Mononuclear cell (primary cell): Measurements from ENCODE around the gene SCO2. TPM values are rescaled to one million over a fixed set of nuclear protein-coding genes. Genes with fewer than 3 reads are reported as not detected.

Experiments
- H3K27me3 ChIP-seq: 2 replicates; pipeline ENCODE4 v1.6.0; 2011; ENCODE audit warnings: low read length, control low read depth; ENCODE audit not compliant: insufficient read depth
- H3K4me1 ChIP-seq: 2 replicates; pipeline ENCODE4 v1.5.1; 2011; ENCODE audit warnings: mild to moderate bottlenecking, low read length, control low read depth; ENCODE audit not compliant: insufficient read depth
- H3K4me3 ChIP-seq: 2 replicates; pipeline ENCODE4 v1.5.1; 2011; ENCODE audit warnings: mild to moderate bottlenecking, low read length, moderate library complexity
- H3K9me3 ChIP-seq: 2 replicates; pipeline ENCODE4 v1.5.1; 2011; ENCODE audit warnings: low read depth, mild to moderate bottlenecking, control low read depth, low read length
- total RNA-seq: library from RNA; depleted of rRNA; stranded (reverse); fragments of >200 nt; gene quantifications from one replicate; pipeline ENCODE4 v1.2.3, GENCODE V29; 2012

The SCO2 gene
- total RNA-seq, 1 donor, result 33.8 TPM

- Histone ChIP-seq H3K9me3 (no peaks in the 10 kb centered on the region), H3K4me3 (peak within 1 kb of the TSS; percentile 58), H3K27me3 (no peaks in the 10 kb centered on the region), H3K4me1 (peaks cover 13% of the 10 kb centered on the region)
Observed at GRCh38 chr22:50562523-50563412, 37.4 kb upstream of the SCO2 start, which contains the start of gene SYCE3. Gene SYCE3, minus strand, starts transcription at chr22:50562919. Its CDS starts 6,514 bp downstream, at chr22:50556405.

DNA sequence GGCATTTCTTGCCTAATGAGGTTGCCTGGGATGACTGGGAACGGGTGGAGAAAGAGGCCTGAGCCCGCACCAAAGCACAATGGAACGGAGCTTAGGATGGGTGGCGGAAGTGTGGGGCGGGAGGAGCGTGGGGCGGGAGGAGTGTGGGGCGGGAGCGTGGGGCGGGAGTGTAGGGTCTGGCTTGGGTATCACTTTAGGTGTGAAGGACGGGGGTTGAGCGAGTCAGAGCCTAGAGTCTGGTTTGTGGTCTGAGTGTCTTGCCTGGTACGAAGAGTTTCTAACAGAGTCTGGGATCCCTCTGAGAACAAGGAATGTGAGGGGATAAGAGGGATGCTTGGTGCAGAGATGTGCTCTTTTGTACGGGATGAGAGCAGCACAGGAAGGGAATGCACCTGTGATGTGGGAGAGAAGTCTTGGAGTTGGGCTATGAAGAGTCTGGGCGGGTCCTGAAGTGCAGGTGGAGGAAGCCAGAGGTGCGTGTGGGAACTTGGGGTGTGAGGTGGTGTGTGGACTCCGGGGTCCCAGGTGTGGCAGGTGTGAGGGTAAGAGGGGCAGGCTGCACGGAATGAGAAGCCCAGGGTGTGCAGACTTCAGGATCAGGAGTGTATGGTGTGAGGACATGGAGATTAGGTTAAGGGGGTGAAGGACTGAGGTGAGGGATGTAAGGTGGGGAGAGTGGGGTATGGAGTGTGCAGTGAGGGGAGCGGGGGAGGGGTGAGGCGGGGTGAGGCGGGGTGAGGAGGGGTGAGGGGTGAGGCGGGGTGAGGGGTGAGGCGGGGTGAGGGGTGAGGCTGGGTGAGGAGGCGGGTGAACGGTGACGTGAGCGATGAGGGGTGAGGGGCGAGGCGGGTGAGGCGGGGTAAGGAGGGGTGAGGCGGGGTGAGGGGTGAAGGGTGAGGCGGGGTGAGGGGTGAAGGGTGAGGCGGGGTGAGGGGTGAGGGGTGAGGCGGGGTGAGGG is 36.3 kb upstream of the SCO2 start:
- peaks cover 13% of the 10 kb centered on the region for H3K4me1 ChIP-seq
- no peaks in the 10 kb centered on the region for H3K27me3 ChIP-seq
- H3K4me3 ChIP-seq, result no peak overlapping the region
- H3K9me3 ChIP-seq, result no peaks in the 10 kb centered on the region

DNA sequence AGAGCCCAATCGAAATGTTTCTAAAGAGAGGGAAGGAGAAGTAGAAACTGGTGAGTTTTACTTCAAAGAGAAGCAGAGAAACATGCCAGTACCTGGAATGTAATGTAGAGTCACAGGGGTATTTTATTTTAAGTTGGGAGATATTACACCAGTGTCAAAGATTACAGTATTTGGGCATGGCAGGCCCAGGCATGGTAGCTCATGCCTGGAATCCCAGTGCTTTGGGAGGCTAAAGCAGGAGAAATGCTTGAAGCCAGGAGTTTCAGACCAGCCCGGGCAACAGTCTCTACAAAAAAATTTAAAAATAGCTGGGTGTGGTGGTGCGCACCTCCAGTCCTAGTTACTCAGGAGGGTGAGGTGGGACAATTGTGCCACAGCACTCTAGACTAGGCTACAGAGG is 34.6 kb upstream of the SCO2 start:
- H3K4me3 ChIP-seq, result no peak overlapping the region
- no peaks in the 10 kb centered on the region for H3K27me3 ChIP-seq
- H3K9me3 ChIP-seq, result no peaks in the 10 kb centered on the region
- H3K4me1 ChIP-seq, result peaks cover 13% of the 10 kb centered on the region

DNA sequence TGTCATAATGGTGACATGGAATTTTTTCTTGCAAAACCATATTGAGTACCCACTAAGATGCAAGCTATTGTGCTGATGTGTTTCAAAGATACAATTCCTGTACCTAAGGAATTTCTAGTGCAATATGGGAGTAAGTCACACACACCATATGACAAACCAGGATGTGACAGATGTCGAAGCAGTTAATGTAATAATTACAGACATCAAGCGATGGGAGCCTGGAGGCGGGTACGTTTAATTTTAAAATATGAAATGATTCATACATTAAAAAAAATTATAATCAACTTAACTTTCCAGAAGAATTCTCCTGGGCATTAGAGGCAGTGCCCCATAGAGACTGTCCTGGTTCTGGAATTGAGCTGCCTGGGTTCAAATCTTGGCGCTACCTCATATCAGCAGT is 31.3 kb upstream of the SCO2 start:
- H3K4me1 ChIP-seq, result peaks cover 2% of the 10 kb centered on the region
- H3K27me3 ChIP-seq, result no peaks in the 10 kb centered on the region
- H3K4me3 ChIP-seq, result no peak overlapping the region
- no peaks in the 10 kb centered on the region for H3K9me3 ChIP-seq

- peaks cover 21% of the 10 kb centered on the region for H3K4me1 ChIP-seq
- H3K4me3 ChIP-seq, result no peak overlapping the region
- H3K27me3 ChIP-seq, result no peaks in the 10 kb centered on the region
- no peaks in the 10 kb centered on the region for H3K9me3 ChIP-seq
Observed at GRCh38 chr22:50553310-50553709, 27.9 kb upstream of the SCO2 start.

GRCh38 chr22:50551160-50551752 is 25.9 kb upstream of the SCO2 start:
- no peak overlapping the region for H3K4me3 ChIP-seq

DNA sequence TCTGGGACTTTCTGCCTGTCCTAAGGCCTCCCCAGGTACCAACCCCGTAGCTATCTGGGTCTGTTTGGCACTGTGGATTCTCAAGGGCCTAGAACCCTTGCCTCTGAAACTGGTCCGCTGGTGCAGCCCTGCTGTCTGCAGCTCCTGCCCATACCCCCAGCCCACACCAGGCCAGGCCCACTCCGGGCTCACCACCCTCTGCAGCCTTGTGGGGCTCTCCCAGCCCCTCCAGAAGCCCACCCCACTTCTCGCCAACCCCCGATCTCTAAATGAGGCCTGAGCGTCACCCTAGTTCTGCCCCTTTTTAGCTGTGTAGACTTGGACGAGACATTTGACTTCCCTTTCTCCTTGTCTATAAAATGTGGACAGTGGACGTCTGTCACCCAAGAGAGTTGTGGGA is 25.0 kb upstream of the SCO2 start:
- Histone ChIP-seq H3K9me3 (no peaks in the 10 kb centered on the region), H3K4me1 (peaks cover 43% of the 10 kb centered on the region), H3K27me3 (no peaks in the 10 kb centered on the region), H3K4me3 (no peak overlapping the region)

More at GRCh38 chr22:50551160-50551752, 25.9 kb upstream of the SCO2 start:
- Histone ChIP-seq H3K4me1 (peaks cover 35% of the 10 kb centered on the region), H3K9me3 (no peaks in the 10 kb centered on the region), H3K27me3 (no peaks in the 10 kb centered on the region)

GRCh38 chr22:50548921-50549790 is 23.8 kb upstream of the SCO2 start:
- H3K9me3 ChIP-seq, result no peaks in the 10 kb centered on the region
- H3K4me1 ChIP-seq, result peaks cover 56% of the 10 kb centered on the region
- peak overlapping the region; percentile 49 for H3K4me3 ChIP-seq
- H3K27me3 ChIP-seq, result no peaks in the 10 kb centered on the region

DNA sequence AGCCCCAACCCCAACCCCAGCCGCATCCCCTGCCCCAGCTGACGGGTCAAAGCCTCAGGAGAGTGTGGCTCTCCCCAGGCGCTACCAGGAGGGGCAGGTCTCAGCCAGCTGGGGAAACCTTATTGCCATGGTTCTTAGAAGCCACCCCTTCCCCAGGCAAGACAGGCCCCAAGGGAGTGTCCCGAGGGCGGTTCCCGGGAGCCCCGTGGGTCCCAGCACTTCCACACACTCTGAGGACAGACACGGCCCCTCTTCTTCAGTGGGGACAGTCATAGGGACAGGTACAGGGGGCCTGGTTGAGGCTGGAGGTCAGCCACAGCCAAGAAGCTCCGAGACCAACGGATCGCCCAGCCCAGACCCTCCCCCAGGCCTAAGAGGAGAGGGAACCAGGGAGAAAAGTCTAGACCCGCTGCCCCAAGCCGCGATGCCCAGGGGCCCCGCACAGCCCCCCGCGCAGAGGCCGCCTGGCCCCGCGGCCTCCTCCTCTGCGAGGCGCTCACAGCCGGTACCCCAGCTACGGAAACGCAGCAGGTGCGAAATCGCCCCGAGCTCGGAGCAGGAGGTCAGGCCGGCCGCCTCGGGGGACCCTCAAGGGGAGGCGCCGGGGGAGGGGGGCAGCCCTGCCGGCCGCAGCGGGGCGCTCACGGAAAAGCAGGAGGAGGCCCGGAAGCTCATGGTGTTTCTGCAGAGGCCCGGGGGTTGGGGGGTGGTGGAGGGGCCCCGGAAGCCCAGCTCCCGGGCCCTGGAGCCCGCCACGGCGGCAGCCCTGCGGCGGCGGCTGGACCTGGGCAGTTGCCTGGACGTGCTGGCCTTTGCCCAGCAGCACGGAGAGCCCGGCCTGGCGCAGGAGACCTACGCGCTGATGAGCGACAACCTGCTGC is 22.9 kb upstream of the SCO2 start:
- Histone ChIP-seq H3K4me1 (peaks cover 64% of the 10 kb centered on the region), H3K4me3 (peak overlapping the region; percentile 49), H3K9me3 (no peaks in the 10 kb centered on the region), H3K27me3 (no peaks in the 10 kb centered on the region)

DNA sequence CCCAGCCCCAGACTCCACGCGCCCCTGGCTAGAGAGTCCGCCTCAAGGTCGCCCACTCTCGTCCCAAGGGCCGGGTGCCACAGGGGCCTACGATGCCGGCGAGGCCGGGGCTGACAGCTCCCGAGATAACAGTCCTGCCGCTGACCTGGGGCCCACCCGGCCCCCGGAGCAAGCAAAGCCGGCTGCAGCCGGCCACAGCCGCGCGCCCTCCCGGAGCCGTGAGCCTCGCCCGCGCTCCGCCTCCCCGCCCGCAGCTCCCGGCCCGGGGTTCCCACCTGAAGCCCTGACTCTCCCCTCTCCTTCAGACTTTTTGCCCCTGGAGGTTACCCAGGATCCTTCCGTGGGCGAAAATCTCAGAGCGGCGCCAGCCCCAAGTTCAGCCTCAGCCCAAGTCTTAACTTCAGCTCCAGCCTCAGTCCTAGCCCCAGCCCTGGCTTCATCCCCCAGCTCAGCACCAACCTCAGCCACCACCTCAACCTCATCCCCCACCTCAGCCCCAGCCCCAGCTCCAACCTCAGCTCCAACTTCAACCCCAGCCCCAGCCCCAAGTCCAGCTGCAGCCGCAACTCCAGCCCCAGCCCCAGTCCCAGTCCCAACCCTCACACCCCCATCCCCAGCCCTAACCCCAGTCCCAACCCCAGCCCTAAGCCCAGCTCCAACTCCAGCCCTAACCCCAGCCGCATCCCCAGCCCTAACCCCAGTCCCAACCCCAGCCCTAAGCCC is 22.0 kb upstream of the SCO2 start:
- H3K27me3 ChIP-seq, result no peaks in the 10 kb centered on the region
- H3K4me3 ChIP-seq, result no peak overlapping the region
- no peaks in the 10 kb centered on the region for H3K9me3 ChIP-seq
- H3K4me1 ChIP-seq, result peaks cover 73% of the 10 kb centered on the region

- peaks cover 81% of the 10 kb centered on the region for H3K4me1 ChIP-seq
- H3K4me3 ChIP-seq, result no peak overlapping the region
- no peaks in the 10 kb centered on the region for H3K9me3 ChIP-seq
- H3K27me3 ChIP-seq, result no peaks in the 10 kb centered on the region
Observed at GRCh38 chr22:50546326-50547262, 21.2 kb upstream of the SCO2 start.
